SKM-1 treated with dmso at 0.1 percent for 144 hours (cell line): ENCODE measurements around the gene STK11.

Experiments used
- DNase-seq: peaks from one replicate; lab custom pipeline; 2025; ENCODE audit not compliant: unreplicated experiment; lab: John Stamatoyannopoulos, UW

Gene STK11

DNA sequence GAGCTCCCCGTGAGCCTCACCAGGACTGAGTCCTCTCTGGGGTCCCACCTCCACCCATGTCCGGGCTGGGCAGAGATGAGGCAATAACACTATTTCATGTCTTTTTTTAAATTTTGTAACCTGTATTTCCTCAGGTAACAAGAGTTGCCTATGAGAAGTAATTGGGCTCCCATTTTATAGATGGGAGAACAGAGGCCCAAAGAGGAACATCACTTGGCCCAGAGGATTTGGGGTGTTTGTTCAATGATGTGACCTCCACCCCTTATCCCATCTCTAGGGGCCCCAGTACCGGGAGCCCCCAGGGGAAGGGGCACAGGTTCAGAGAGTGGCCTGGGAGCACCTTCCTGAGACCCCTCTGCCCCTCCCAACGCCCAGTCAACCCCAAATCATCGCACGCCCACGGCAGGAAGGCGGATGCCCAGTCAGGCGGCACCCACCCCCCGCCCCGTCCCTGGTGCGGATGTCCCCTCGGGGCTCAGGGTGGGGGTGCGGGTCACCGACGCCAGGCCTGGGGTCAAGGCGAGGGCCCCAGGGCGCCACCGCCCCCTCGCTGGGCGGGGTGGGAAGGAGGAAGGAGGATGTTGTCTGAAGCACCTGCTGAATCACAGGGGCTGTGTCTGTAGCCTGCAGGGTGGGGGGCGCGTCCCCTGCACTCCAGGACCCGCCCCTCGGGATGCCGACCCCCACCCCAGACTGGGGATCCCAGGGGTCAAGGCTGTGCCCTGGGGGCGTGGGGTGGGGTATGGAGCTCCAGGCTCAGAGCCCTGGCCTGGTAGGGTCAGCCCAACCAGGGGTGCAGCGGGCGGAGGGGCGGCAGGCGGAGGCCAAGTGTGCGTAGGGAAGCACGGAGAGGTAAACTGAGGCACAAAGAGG lies 54.5 kb downstream of the STK11 start:
- DNase-seq: no peak

DNA sequence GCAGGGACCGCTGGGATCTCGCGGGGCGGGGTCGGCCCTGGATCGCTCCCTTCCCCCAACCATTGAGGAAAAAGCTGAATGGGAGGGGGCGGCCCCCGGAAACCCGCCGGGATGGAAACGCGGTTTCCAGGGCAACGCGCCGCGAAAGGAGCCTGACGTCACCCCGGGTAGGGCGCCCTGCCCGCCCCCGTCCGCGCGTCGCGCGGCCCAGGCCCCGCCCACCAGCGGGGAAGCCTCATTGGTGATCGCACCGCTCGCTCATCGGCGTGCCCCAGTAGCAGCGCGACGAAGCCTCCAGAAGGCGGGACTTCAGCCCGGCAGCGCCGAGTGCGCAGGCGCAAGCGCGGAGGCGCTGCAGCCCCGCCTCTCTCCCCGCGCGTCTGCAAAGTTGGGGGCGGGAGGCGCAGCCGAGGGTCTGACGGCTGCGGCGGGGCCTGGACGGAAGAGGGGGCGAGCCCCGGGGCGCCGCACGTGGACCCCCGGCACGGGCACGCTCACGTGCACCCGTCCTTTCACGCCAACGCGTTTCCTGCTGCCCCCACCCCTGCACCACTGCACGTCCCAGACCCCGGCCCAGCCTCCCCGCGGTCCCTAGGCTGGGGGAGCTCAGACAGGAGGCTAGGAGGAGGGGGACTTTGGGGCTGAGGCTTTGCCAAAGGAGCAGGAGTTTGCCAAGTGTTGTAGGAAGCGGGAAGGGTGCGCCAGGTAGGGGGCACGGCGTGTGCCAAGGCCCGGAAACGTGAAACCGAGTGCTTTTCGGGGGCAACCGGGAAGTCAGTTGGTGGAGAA lies 55.4 kb downstream of the STK11 start:
- peak; percentile 93 for DNase-seq

DNA sequence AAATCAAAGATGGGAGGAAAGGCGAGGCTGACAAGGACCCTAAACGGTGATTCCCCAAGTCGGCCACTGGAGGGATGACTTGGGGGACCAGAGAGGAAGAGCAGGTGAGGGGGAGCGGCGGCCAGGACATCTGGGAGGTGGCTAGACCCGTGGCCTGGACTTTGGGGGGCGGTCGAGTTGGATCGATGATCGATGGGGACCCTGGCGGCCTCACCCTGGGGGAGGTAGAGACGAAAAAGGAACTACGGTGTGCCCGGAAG lies 55.9 kb downstream of the STK11 start:
- DNase-seq: peak; percentile 15

GRCh38 chr19:1261798-1262622 lies 56.4 kb downstream of the STK11 start:
- no peak for DNase-seq

GRCh38 chr19:1262623-1263123 lies 57.1 kb downstream of the STK11 start:
- no peak for DNase-seq

DNA sequence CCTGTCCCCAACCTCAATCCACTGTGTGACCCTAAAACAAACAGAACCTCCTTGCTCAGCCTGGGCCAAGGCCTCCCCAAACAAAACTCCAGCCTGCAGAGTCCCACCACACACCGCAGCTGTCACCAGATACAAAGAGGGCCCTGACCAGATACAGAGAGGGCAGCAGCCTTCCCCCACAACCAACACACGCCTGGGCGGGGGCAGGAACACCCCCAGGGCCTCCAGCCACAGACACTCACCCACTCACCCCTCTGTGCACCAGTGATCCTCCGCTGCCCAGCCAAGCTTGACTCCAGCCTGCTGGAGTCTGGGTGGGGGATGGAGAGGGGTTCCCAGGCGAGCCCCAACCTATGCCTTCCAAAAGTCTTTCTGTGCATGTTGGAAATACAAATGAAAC lies 57.6 kb downstream of the STK11 start:
- DNase-seq: no peak

DNA sequence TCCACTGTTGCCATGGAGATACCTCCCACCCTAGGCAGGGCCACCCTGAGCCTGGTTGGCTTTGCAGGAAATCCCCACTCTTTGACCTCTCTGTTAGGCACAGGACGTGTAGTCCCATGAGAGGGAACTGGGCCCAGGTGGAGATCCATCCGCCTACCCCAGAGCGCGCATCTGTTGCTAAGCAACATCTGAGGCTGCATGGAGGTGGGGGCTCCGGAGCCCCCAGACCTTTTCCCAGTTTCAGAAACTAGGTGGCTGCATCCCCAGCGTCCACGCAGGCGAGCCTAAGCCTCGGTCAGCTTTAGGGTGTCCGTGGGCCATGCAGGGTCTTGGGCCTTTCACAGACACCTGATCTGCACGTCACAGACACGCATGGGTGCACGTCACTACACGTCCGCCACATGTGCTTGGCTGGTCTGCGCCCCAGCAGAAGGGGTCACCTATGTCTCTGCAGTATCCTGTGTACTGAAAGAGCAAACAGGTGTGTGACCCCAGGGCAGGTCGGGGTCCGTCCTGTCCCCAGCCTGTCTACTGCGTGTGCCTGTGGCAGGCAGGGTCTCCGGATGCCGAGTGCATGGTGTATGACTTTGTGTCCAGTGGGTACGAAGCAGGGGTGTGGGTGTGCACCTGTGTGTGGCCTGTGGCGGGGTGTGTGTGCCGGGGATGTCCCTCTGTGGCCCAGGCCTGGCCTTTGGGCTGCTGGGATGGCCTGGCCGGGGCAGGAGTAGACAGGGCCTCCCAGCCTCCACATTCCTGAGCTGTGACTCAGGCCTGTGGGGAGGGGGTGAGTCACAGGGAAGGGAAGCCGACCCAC lies 59.4 kb downstream of the STK11 start:
- no peak for DNase-seq

DNA sequence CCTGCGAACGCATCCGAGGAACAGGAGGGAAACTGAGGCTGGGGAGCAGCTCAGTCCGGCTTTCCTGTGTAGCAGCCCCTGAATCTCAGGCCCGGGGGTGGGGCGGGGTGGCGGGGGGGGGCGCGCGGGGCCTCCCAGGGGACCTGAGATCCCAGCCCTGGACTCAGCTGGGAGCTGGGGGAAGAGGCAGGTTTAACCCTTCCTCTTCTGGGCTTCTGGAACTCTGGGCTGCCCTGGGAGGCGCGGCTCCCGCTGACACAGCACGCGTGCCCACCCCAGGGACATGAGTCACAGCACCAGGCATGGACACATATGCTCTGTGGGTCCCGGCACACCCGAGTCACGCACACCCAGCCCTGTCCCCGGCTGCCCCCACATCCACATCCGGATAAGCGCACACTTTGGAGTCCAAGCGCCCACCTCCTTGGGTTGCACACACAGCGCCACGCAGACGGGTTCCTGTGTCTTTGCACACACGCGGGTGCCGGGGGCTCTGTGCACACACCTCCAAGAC lies 60.1 kb downstream of the STK11 start:
- DNase-seq: no peak

DNA sequence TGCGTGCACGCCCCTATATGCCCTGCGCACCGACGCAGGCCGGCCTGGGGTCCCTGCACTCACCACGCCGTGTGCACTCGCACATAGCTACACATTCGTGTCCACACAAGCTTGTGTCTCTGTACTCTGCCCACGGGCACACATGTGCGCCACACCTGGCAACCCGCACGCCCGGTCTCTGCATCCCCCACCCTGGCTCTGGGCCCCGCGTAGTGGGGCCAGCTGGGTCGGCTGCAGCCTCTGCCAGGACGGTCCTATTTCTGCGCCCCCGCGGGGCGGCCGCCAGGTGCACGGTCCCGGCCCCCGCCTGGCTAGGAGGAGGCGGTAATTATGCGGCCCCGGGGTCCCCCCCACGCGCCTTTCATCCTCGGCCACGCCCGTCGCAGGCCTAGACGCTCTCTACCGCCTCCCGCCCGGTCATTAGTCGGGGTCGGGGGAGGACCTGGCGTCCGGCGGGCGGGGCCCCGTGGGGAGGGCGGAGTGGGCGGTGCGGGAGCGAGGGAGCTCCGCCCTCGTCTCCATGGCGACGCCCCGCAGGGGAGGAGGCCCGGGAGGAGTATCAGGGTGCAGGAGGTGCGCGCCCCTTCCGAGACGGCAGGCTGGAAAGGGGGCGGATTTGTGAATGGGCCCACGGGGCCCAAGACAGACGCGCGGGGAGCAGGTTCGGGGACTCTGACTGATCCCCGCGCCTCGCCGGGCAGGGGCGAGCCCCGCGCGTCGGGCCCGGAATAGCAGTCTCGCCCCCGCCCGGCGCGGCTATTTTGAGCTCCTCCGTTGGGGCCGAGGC lies 60.7 kb downstream of the STK11 start:
- peak; percentile 81 for DNase-seq

DNA sequence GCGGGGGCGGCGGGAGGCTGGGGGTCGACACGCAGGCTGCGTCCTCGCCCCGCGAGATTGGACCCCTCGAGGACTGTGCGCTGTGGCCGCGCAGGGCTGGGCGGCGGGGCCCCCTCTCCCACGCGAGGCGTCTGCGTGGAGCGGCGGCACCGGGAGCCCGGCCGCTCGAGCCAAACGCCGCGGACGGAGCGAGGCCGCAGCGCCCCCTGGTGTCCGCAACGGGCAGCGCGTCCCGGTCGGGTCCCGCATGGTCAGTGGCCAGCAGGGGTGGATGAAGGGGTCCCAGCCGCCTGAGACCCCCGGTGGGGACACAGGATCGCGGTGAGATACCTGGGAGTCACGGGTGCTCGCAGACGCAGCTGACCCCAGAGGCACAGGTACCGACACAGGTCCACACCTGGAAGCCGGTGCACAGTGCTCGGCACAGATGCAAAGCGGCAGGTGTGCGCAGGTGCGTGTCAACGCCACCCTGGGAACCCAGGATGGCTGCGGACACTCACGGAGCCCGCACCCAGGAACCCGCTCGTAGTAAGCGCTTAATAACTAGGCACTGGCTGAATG lies 61.4 kb downstream of the STK11 start:
- DNase-seq: peak; percentile 16

- no peak for DNase-seq
These were observed 62.1 kb downstream of the STK11 start for GRCh38 chr19:1267477-1268225.

DNA sequence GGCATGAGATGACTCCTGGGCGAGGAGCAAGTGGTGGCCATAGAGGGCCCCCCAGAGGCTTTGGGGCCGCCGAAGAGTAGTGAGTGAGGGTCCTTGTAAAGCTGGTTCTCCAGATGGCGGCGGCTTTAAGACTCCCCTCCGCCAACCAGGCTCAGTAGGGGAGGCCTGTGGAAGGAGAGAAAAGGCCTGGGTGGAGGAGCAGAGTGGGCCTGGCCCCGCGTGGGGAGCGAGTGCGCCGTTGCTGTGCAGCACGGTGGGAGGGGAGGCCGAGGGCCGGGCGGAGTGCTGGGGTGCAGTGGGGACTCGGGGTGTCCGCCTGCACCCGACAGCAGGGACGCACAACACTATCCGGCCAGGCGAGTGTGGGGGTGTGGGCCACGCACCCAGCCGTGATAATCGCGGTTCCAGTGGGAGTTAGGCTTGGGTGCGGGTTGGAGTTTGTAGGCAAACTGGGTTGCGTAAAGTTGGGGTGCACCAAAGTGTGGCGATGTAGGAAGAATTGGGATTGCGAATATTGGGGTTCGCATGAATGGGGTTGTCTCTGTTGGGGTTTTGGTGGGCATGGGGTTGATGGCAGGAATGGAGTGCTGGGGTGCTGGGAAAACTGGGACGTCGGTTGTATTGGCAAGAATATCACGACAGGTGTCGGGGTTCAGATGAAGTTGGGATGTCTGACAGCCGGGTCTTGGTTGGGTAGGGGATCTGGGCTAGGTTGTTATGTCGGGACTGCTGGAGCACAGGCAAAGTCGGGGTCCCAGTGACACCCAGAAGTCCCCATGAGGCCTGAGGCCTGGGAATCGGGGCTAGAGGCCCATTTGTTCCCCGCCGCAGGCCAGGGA lies 62.9 kb downstream of the STK11 start:
- DNase-seq: no peak

DNA sequence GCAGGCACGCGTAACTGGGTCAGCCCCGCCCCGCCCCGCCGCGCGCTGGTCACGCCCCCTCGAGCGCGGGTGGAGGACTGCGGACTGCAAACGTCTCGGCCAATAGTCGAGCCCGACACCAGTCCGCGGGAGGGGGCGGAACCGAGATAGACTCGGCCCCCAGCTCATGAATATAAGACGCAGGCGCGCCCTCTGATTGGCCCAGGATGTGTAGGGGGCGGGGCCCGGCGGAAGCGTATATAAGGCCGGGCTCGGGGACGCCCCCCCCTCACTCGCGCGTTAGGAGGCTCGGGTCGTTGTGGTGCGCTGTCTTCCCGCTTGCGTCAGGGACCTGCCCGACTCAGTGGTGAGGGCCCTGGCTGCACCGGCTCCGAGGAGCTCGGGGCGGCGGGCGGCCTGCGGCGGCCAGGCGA lies 63.5 kb downstream of the STK11 start, which contains the start of gene CIRBP:
CIRBP (plus strand) TSS at position 268 of the 413 bp plus-strand sequence. CDS start 1,602 bp downstream, outside the sequence.
- DNase-seq: peak; percentile 97

DNA sequence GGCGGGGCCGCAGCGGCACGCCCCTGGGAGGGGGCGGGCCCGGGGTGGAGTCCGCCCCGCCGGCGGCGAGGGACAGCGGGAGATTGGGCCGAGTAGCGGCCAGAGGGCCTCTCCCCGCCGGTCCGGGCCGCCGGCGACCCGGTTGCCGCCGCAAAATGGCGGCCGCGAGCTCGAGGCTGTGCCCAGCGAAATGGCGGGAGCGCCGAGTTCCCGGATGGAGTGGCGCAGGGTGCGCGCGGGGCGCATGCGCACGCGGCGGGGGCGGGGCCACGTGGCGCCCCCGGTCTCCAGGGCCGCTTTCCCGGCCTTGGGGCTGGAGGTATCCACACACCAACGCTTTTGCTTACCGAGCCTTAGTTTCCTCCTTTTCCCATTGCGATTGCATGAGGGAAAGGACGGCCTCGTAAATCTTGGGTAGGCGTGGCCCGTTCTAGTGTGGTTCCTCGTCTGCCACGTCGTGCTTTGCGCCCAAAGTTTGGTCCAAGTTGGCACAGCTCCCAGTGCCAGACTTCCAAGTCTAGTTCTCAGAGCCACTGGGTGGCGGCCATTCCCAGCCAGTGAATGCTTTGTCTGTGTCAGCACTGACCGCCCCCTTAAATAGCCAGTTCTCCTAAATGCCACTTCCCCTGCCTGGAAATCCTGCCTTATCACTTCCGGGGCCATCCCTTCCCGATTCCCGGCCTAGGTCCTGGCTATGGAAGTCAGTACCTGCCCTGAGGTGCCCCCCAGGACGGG lies 64.1 kb downstream of the STK11 start:
- peak; percentile 54 for DNase-seq

DNA sequence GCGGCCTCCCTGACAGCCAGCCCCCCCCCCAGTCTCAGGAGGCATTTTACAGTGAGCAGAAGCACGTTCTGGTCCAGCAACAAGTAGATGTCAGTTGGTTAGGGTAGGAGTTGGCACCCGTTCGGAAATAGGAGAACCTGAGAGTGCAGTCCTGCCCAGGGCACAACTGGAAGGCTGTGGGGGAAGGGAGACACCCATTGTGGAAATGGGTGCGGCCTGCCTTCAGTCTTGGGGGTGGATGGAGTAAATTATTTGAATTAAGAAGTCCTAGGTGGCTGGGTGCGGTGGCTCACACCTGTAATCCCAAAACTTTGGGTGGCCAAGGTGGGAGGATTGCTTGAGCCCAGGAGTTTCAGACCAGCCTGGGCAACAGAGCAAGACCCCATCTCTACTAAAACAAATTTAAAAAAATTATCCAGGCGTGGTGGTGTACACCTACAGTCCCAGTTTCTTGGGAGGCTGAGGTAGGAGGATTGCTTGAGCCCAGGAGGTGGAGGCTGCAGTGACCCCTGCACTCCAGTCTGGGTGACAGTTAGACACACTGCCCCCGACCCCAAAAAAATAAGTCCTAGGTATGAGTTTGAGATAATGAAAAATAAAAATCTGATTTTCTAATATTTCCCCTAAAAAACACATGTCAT lies 64.8 kb downstream of the STK11 start:
- DNase-seq: no peak

- no peak for DNase-seq
These were observed 65.4 kb downstream of the STK11 start for GRCh38 chr19:1270854-1271527.
